HG03432 (cell line): ENCODE results near the gene PFKL.

Source experiments
- ATAC-seq: cut with Tn5 transposase; IDR thresholded peaks from one replicate; pipeline ENCODE4 v1.9.1; 2021; ENCODE audit warnings: mild to moderate bottlenecking, moderate library complexity; ENCODE audit not compliant: unreplicated experiment

The PFKL gene

GRCh38 chr21:44374601-44375280 lies 74.9 kb downstream of the PFKL start:
- ATAC-seq, result no peak

- no peak for ATAC-seq
Observed at GRCh38 chr21:44375281-44375651, 75.4 kb downstream of the PFKL start.

- ATAC-seq, result no peak
Observed at GRCh38 chr21:44375761-44376241, 75.9 kb downstream of the PFKL start.

GRCh38 chr21:44376606-44377005 lies 76.8 kb downstream of the PFKL start:
- no peak for ATAC-seq
